ENCODE results near the gene RASGRF1. TPM values are rescaled to one million over a fixed set of nuclear protein-coding genes. Genes with fewer than 3 reads are reported as not detected.
A peak's percentile ranks its signal among the peaks of the same experiment; 100 is the strongest.

RASGRF1 gene
- total RNA-seq, 4 donors from 2014 or later = 0.80 TPM; not detected in 3

GRCh38 chr15:78933823-78934654 is 156.5 kb downstream of the RASGRF1 start:
- 53% methylated on average over 15 of the region's 20 CpGs for WGBS

GRCh38 chr15:78933187-78933822 is 157.3 kb downstream of the RASGRF1 start:
- H3K9me3 ChIP-seq = no peaks in the 10 kb centered on the region
- H3K4me1 ChIP-seq = peaks cover 51% of the 10 kb centered on the region
- peaks cover 27% of the 10 kb centered on the region for H3K36me3 ChIP-seq
- no peak for DNase-seq (ENCODE audit: low spot score in 2 of 2)
- no peak overlapping the region for H3K27ac ChIP-seq
- no peak overlapping the region for H3K4me3 ChIP-seq
- H3K27me3 ChIP-seq = no peaks in the 10 kb centered on the region
- WGBS = 78% methylated on average over 12 of the region's 12 CpGs
- no peak for TF ChIP-seq POLR2AphosphoS5 (IDR thresholded peaks at IDR 0.05)

More at GRCh38 chr15:78933823-78934654, 156.5 kb downstream of the RASGRF1 start:
- Histone ChIP-seq H3K36me3 (peaks cover 27% of the 10 kb centered on the region), H3K27ac (no peak overlapping the region), H3K4me3 (no peak overlapping the region), H3K27me3 (no peaks in the 10 kb centered on the region), H3K9me3 (no peaks in the 10 kb centered on the region), H3K4me1 (peaks cover 55% of the 10 kb centered on the region)
- no peak for DNase-seq (ENCODE audit: low spot score in 2 of 2)
- no peak for TF ChIP-seq EP300 (IDR thresholded peaks at IDR 0.05)
- no peak for TF ChIP-seq CTCF (IDR thresholded peaks at IDR 0.05)
- TF ChIP-seq POLR2A (IDR thresholded peaks at IDR 0.05) = no peak
- TF ChIP-seq POLR2AphosphoS5 (IDR thresholded peaks at IDR 0.05) = no peak

GRCh38 chr15:78932258-78932808 is 158.2 kb downstream of the RASGRF1 start:
- Histone ChIP-seq H3K27me3 (no peaks in the 10 kb centered on the region), H3K9me3 (no peaks in the 10 kb centered on the region), H3K4me1 (peaks cover 42% of the 10 kb centered on the region), H3K4me3 (no peak overlapping the region), H3K27ac (no peak overlapping the region), H3K36me3 (peaks cover 35% of the 10 kb centered on the region)
- no peak for TF ChIP-seq POLR2AphosphoS5 (IDR thresholded peaks at IDR 0.05)
- TF ChIP-seq POLR2A (IDR thresholded peaks at IDR 0.05) = no peak
- no peak for TF ChIP-seq EP300 (IDR thresholded peaks at IDR 0.05)
- TF ChIP-seq CTCF (IDR thresholded peaks at IDR 0.05) = no peak
- WGBS = 68% methylated on average over 6 of the region's 13 CpGs
- DNase-seq (ENCODE audit: low spot score in 2 of 2) = no peak

GRCh38 chr15:78931439-78932257 is 158.9 kb downstream of the RASGRF1 start:
- Histone ChIP-seq H3K9me3 (no peaks in the 10 kb centered on the region), H3K4me3 (no peak overlapping the region), H3K27ac (peak overlapping the region; percentile 17), H3K4me1 (peaks cover 38% of the 10 kb centered on the region), H3K36me3 (peaks cover 41% of the 10 kb centered on the region), H3K27me3 (no peaks in the 10 kb centered on the region)
- DNase-seq (ENCODE audit: low spot score in 2 of 2) = no peak
- no peak for TF ChIP-seq EP300 (IDR thresholded peaks at IDR 0.05)
- TF ChIP-seq CTCF (IDR thresholded peaks at IDR 0.05) = no peak
- TF ChIP-seq POLR2AphosphoS5 (IDR thresholded peaks at IDR 0.05) = no peak
- TF ChIP-seq POLR2A (IDR thresholded peaks at IDR 0.05) = no peak
- 84% methylated on average over 14 of the region's 21 CpGs for WGBS

- H3K4me1 ChIP-seq = peaks cover 33% of the 10 kb centered on the region
These were observed 159.8 kb downstream of the RASGRF1 start for GRCh38 chr15:78930577-78931388.

More at GRCh38 chr15:78930577-78931388, 159.8 kb downstream of the RASGRF1 start:
- DNase-seq (ENCODE audit: low spot score in 2 of 2) = no peak
- 59% methylated on average over 9 of the region's 11 CpGs for WGBS
- Histone ChIP-seq H3K36me3 (peaks cover 47% of the 10 kb centered on the region), H3K4me3 (no peak overlapping the region), H3K27ac (peak overlapping the region; percentile 17), H3K9me3 (no peaks in the 10 kb centered on the region), H3K27me3 (no peaks in the 10 kb centered on the region)
- TF ChIP-seq EP300 (IDR thresholded peaks at IDR 0.05) = no peak
- no peak for TF ChIP-seq CTCF (IDR thresholded peaks at IDR 0.05)
- TF ChIP-seq POLR2A (IDR thresholded peaks at IDR 0.05) = no peak
- no peak for TF ChIP-seq POLR2AphosphoS5 (IDR thresholded peaks at IDR 0.05)
